8988T (cell line): Measurements from ENCODE around the gene ATF6B.

Experiments used
- DNase-seq: peaks from one replicate; pipeline ENCODE4 v3.0.0; 2011

Gene ATF6B

DNA sequence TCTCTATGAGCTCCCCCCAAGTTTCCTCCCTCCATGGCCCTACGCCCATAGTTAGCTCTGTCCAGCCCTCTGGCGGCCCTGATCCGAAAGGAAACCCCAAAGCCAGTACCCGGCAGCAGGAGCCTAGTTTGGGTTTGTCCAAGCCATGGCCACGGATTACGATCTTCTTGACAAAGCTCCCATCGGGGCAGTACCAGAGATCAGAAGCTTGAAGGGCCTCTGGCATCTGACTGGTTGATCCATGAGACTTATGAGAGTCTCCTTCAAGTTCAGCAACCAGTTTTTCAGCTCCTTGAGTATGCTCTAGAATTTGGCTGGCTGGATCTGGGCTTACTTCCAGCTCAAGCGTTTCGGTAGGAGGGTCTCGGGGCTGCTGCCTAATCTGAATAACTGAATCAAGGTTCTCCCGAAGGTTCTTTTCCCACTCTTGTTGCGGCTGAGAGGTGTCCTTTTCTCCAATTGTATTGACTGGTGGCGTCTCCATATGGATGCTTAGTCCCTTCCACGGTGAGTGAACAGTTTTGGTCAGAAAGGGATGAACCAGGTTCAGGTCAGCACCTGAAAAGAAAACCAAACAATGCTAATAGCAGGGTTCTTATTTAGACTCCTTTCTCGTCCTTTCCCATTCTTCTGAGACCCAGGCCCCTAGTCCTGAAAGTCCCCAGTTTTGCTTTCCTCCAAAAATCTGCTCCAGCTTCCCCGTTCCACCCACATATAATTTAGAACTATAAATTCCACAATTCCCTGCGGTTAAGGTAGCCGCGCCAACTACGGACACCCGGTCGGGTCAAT, 1.4 kb upstream of the ATF6B start:
- DNase-seq, result no peak

DNA sequence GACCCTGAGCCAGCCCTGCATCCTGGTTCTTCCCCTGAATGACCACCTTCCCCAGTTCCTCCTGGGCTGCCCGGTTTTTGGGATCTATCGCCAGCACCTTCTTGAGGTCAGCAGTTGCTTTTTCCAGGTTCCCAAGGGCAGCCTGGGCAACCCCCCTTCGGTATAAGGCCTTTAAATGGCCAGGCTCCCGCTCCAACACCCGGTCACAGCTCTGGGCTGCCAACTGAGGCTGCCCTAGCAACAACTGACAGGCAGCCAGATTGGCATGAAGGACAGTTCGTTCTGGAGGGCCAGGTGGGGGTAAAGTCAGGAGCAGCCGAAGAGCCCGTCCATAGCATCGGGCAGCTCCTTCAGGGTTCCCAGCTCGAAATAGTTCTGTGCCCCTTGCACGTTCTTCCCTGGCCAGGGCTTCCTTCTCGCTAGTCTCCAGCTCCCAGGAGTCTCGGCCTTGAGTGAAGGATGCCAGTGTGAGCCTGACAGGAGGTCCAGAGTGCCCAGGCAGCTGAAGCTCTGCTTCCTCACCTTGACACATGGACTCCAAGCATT, 778 bp upstream of the ATF6B start:
- DNase-seq, result no peak

DNA sequence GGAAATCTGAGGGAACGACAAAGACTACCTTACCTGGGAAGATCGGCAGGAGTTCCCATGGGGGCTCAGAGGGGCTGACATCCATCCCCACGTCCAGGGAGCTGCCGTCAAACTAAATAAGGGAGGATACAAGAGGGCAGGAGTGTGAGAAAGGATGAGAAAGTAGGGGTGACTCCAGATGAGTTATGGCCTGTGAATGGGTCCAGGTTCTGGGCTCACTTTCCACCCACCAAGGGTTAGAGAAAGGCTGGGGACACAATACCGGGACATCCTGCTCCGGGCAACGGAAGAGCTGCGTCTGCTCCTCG, 683 bp downstream of the ATF6B start:
- DNase-seq, result no peak

DNA sequence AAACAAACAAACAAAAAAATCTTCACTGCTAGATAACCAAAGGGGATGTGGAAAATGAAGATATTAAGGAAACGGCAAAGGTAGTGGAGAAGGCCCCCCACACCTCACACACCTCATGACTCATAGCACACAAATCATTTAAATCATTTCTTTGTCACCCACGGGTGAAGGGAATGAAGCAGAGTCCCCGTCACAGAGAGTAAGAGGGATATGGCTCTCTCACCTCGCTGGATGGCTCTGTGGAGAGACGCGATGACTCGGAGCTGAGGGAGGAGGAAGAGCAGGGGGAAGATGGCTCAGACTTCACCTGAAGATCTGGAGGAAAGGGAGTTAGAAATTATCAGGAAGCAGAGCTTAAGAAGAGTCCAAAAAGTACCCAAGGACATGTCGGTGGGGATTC, 1.2 kb downstream of the ATF6B start:
- no peak for DNase-seq

DNA sequence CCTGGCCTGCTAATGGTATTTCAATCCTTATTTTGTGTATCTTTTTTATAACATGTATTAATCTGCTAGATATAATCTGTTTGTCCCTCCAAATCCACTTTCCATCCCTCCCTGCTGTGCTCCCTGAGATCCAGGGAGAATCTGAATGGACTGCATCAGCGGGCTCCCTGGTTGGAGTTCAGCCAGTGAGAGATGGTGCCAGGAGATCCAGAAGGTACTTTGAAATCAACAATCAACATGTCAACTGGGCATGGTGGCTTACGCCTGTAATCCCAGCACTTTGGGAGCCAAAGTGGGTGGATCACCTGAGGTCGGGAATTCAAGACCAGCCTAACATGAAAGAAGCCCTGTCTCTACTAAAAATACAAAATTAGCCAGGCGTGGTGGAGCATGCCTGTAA, 4.4 kb downstream of the ATF6B start:
- DNase-seq, result no peak

DNA sequence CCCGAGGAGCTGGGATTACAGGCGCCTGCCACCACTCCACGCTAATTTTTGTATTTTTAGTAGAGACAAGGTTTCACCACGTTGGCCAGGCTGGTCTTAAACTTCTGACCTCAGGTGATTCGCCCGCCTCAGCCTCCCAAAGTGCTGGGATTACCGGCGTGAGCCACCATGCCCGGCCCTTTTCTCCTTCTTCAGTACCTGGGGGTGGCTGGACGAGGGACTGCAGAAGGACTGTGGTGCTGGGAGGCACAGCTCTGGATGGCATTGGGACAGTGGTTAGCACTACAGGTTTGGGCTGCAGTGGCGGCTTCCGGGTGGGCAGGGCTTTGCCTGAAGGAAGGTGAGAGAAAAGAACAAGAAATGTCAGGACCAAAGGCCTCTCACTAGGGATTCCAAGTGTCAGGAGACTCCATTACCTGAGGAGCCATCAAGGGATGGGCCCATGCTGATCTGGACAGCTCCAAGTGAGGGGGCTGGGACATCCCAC, 7.4 kb downstream of the ATF6B start:
- DNase-seq, result no peak

GRCh38 chr6:32118782-32119628, 9.0 kb downstream of the ATF6B start:
- DNase-seq, result peak; percentile 77

DNA sequence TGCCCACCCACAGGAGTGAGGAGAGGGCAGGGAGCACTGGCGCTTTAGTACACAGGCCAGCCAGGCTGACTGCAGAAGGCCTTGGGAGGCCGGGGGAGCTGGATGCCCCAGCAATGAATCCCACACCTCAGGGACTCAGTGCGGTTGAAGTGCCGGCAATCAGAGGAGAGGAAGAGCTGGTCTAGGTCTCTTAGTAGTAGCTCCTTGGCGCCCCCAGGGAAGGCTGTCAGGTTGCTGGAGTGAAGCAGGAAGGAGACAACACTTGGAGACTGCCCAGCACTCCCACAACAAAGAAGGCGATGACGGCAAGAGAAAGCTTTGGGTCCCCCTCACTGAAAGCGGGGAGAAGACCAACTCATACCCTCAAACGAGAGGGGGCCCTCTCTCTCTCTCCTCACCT, 10.6 kb downstream of the ATF6B start:
- no peak for DNase-seq

GRCh38 chr6:32116674-32117073, 11.4 kb downstream of the ATF6B start:
- no peak for DNase-seq

- DNase-seq, result no peak
Measured at GRCh38 chr6:32115623-32116022, 12.4 kb downstream of the ATF6B start.

DNA sequence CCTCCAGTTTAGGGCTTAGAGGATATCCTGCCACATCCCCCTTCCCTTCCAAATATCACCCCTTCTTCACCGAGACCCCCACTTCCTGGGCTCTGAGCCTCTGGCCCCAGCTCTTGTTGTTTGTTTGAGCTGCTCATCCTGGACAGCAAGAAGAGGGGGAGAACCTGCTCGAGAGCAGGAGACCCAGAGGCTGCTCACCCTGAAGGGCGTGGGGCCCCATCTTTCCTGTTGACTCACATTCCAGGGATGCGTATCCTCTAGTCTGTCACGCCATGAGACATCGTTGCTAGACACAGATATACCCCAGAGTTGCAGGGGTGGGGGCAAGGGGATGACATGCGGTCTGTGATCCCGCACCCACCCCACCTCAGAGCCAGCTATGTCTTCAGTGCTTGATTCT, 13.2 kb downstream of the ATF6B start:
- DNase-seq, result no peak

- DNase-seq, result no peak
Measured at GRCh38 chr6:32113386-32114352, 14.4 kb downstream of the ATF6B start.

DNA sequence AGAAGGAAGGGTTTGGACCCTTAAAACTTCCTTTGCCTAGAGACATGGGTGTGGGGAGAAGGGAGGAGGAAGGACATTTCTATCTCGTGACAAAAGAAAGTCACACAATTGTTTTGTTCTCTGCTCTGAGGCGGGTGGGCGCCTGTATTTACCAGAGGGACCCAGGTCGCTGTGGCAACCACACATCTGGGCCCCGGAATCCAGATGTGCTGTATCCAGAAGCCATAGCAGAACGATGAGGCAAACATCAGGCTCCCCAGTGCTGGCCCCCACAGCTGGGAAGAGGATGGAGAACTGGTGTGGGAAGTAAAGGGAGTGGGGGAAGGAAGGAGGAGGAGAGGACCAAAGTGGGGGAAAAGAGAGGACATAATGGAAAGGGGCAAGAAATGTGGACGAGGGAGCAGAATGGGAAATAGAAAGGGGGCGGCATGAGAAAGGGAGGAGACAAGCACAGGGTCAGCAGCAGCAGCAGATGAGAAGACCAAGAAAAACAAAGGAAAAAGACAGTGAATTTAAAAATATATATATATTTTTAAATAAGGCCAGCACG, 15.5 kb downstream of the ATF6B start:
- DNase-seq, result no peak

GRCh38 chr6:32111424-32112066, 16.5 kb downstream of the ATF6B start:
- no peak for DNase-seq

- DNase-seq, result no peak
Measured at GRCh38 chr6:32110632-32111031, 17.4 kb downstream of the ATF6B start.

DNA sequence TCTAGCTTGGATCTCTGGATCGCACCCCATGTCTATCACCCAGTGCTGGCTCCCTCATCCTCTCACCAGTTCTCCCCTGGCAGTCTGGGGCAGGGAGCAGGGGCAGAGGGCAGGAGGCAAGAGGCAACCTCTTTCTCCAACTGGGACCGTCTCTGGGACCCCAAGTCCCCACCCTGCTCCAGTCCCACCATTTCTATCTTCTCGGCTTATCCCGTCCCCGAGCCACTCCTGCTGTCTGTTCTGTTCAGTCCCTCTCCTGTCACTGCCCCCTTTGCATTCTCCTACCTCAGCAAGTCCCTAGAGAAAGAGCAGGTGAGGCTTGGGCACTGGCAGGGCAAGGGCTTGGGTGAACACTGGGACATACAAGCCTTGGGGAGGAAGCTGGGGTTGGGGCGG, 18.3 kb downstream of the ATF6B start:
- DNase-seq, result no peak

- DNase-seq, result no peak
Measured at GRCh38 chr6:32109114-32109764, 18.8 kb downstream of the ATF6B start, which contains the start of gene TNXB. Gene TNXB, minus strand, starts transcription at chr6:32109338. Its CDS starts 11,140 bp downstream, at chr6:32098198.

- DNase-seq, result no peak
Measured at GRCh38 chr6:32108727-32109113, 19.3 kb downstream of the ATF6B start.

GRCh38 chr6:32108094-32108627, 19.9 kb downstream of the ATF6B start:
- DNase-seq, result no peak

DNA sequence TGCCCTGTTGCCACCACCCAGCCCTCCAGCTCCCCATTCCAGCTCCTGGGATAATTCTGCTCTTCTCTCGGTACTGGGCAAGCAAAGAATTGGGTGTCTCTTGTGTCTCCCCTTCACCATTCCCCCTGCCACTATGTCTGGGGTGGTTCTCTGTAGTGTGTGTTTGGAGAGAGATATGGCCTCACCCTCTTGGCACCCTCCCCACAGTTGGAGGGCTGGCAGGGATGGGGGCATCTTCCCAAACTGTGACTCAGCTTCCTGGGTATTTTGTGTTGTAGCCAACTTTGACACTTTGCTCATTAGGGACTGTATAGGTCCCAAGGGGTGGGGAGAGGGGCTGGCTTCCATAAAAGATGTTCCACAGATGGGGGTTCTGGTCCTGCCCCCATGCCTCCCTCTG, 20.6 kb downstream of the ATF6B start:
- no peak for DNase-seq

DNA sequence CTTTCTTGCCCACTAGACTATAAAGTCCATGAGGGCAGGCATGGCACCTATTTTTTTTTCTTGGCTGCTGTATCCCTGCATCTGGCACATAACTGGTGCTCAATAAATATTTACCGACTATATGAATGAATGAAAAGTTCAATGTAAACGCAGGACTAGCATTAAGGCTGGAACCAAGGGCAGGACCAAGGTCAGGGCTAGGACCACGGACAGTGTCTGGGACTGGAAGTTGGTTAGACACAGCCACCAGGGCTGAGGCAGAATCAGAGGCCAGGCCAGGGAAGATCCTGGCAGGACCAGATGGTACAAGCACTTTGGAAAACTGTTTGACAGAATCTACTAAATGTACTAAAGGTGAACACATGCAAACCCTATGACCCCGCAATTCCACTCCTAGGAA, 22.6 kb downstream of the ATF6B start:
- no peak for DNase-seq
